Measurements from ENCODE around the gene RPS6KA4. TPM values are rescaled to one million over a fixed set of nuclear protein-coding genes. Genes with fewer than 3 reads are reported as not detected.

RPS6KA4 gene
- polyA plus RNA-seq, 1 donor (not counting 4 experiments of a cell fraction or from before 2014, with no cell fraction given): 52.4 TPM

DNA sequence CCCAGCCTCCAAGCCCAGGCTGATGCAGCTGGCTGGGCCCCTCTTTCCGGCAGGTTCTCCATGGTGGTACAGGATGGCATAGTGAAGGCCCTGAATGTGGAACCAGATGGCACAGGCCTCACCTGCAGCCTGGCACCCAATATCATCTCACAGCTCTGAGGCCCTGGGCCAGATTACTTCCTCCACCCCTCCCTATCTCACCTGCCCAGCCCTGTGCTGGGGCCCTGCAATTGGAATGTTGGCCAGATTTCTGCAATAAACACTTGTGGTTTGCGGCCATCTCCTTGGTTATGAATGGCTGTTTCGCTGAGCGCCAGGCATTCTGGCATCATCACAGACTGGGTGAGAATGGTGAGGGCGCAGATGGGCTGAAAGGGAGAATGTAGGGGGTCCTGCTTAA lies 37.4 kb upstream of the RPS6KA4 start:
- peak overlapping the region; percentile 85 for H3K27ac ChIP-seq (ENCODE audit: control insufficient read depth, insufficient read depth, low read length)
- FAIRE-seq (peak; percentile 94), DNase-seq (ENCODE audit: low read depth, low spot score) (no peak)
- no peak overlapping the region for H2AFZ ChIP-seq (ENCODE audit: control insufficient read depth, low read length)
- H4K20me1 ChIP-seq (ENCODE audit: control insufficient read depth, extremely low read depth, insufficient read depth, low read length): no peaks in the 10 kb centered on the region
- H3K9me1 ChIP-seq (ENCODE audit: control insufficient read depth, extremely low read depth, insufficient read depth, low read length): peaks cover 2% of the 10 kb centered on the region
- H3K4me1 ChIP-seq (ENCODE audit: control insufficient read depth, extremely low read depth, insufficient read depth, low read length): peaks cover 62% of the 10 kb centered on the region
- dilution Hi-C loops (cut with MboI; ENCODE audit: extremely low pct_ligation_motif_present, low sequenced_read_pairs): no loop called here
- no peaks in the 10 kb centered on the region for H3K27me3 ChIP-seq (ENCODE audit: control insufficient read depth, extremely low read depth, insufficient read depth, low read length)
- peak overlapping the region; percentile 35 for H3K4me2 ChIP-seq (ENCODE audit: control insufficient read depth, extremely low read depth, insufficient read depth, low read depth, low read length)
- peak overlapping the region in 1 of 3 experiments; percentile 4 for H3K4me3 ChIP-seq (ENCODE audit: control insufficient read depth in 2 of 3, extremely low read depth in 1 of 3, insufficient read depth in 2 of 3, low read depth in 1 of 3, low read length in 3 of 3)
- H3K9ac ChIP-seq (ENCODE audit: control insufficient read depth, extremely low read depth, insufficient read depth, low read length): peak overlapping the region; percentile 69
- H3K9me3 ChIP-seq (ENCODE audit: control insufficient read depth, low read depth, low read length): no peaks in the 10 kb centered on the region
- TF ChIP-seq EZH2 (IDR thresholded peaks at IDR 0.05; ENCODE audit: low read length): no peak
- TF ChIP-seq, protein P1, sequence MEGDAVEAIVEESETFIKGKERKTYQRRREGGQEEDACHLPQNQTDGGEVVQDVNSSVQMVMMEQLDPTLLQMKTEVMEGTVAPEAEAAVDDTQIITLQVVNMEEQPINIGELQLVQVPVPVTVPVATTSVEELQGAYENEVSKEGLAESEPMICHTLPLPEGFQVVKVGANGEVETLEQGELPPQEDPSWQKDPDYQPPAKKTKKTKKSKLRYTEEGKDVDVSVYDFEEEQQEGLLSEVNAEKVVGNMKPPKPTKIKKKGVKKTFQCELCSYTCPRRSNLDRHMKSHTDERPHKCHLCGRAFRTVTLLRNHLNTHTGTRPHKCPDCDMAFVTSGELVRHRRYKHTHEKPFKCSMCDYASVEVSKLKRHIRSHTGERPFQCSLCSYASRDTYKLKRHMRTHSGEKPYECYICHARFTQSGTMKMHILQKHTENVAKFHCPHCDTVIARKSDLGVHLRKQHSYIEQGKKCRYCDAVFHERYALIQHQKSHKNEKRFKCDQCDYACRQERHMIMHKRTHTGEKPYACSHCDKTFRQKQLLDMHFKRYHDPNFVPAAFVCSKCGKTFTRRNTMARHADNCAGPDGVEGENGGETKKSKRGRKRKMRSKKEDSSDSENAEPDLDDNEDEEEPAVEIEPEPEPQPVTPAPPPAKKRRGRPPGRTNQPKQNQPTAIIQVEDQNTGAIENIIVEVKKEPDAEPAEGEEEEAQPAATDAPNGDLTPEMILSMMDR (optimal IDR thresholded peaks at IDR 0.05 in 1 of 3, IDR thresholded peaks at IDR 0.05 in 1 of 3, conservative IDR thresholded peaks at IDR 0.05 in 1 of 3; ENCODE audit: extremely low read depth in 1 of 3, insufficient read depth in 2 of 3, low read length in 3 of 3): no peak
- H3K79me2 ChIP-seq (ENCODE audit: control insufficient read depth, insufficient read depth, low read length): peaks cover 21% of the 10 kb centered on the region
- H3K36me3 ChIP-seq (ENCODE audit: control insufficient read depth in 2 of 2, extremely low read depth in 1 of 2, insufficient read depth in 2 of 2, low read length in 2 of 2): peaks cover 19 to 21% of the 10 kb centered on the region in 2 experiments

DNA sequence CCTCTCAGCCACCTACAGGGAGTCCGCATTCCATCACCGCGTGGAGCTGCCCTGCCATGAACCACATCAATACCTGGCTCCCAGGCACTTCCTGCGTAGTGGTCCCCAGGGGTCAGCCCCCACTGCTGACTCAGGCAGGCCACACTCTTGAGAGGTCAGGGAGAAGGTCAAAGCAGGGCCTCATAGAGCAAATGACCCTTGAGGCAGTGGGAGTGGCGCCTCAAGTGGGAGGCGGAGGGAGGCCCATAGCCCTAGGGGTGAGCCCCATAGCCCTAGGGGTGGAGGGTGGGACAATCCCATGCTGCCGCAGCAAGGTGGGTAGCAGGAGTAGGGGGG lies 36.1 kb upstream of the RPS6KA4 start:
- TF ChIP-seq EZH2 (IDR thresholded peaks at IDR 0.05; ENCODE audit: low read length): no peak
- TF ChIP-seq, protein P1 (optimal IDR thresholded peaks at IDR 0.05 in 1 of 3, IDR thresholded peaks at IDR 0.05 in 1 of 3, conservative IDR thresholded peaks at IDR 0.05 in 1 of 3; ENCODE audit: extremely low read depth in 1 of 3, insufficient read depth in 2 of 3, low read length in 3 of 3): no peak
- H3K9me3 ChIP-seq (ENCODE audit: control insufficient read depth, low read depth, low read length): no peaks in the 10 kb centered on the region
- H3K4me2 ChIP-seq (ENCODE audit: control insufficient read depth, extremely low read depth, insufficient read depth, low read depth, low read length): no peak overlapping the region
- H3K27me3 ChIP-seq (ENCODE audit: control insufficient read depth, extremely low read depth, insufficient read depth, low read length): no peaks in the 10 kb centered on the region
- no peak for FAIRE-seq
- no peak for DNase-seq (ENCODE audit: low read depth, low spot score)
- dilution Hi-C loops (cut with MboI; ENCODE audit: extremely low pct_ligation_motif_present, low sequenced_read_pairs): no loop called here
- peaks cover 19 to 21% of the 10 kb centered on the region in 2 experiments for H3K36me3 ChIP-seq (ENCODE audit: control insufficient read depth in 2 of 2, extremely low read depth in 1 of 2, insufficient read depth in 2 of 2, low read length in 2 of 2)
- no peak overlapping the region for H3K4me3 ChIP-seq (ENCODE audit: control insufficient read depth in 2 of 3, extremely low read depth in 1 of 3, insufficient read depth in 2 of 3, low read depth in 1 of 3, low read length in 3 of 3)
- no peak overlapping the region for H3K9ac ChIP-seq (ENCODE audit: control insufficient read depth, extremely low read depth, insufficient read depth, low read length)
- H4K20me1 ChIP-seq (ENCODE audit: control insufficient read depth, extremely low read depth, insufficient read depth, low read length): no peaks in the 10 kb centered on the region
- peaks cover 21% of the 10 kb centered on the region for H3K79me2 ChIP-seq (ENCODE audit: control insufficient read depth, insufficient read depth, low read length)
- peaks cover 62% of the 10 kb centered on the region for H3K4me1 ChIP-seq (ENCODE audit: control insufficient read depth, extremely low read depth, insufficient read depth, low read length)
- H3K9me1 ChIP-seq (ENCODE audit: control insufficient read depth, extremely low read depth, insufficient read depth, low read length): peaks cover 2% of the 10 kb centered on the region
- no peak overlapping the region for H3K27ac ChIP-seq (ENCODE audit: control insufficient read depth, insufficient read depth, low read length)
- H2AFZ ChIP-seq (ENCODE audit: control insufficient read depth, low read length): no peak overlapping the region
